Ramos (cell line): ENCODE results near the gene SMIM44.
"Not testable (repeated sequence)": the region's sequence is repeated elsewhere in the genome, so short reads cannot be mapped to it uniquely, and the experiment has no call there.

ENCODE experiments used
- in situ Hi-C: fragments of 300-500 bp; cut with MboI; formaldehyde crosslinking; loops from one replicate; pipeline ENCODE4 v1.14.3; 2022; ENCODE audit warnings: low sequenced_read_pairs; ENCODE audit not compliant: unreplicated experiment

The SMIM44 gene

DNA sequence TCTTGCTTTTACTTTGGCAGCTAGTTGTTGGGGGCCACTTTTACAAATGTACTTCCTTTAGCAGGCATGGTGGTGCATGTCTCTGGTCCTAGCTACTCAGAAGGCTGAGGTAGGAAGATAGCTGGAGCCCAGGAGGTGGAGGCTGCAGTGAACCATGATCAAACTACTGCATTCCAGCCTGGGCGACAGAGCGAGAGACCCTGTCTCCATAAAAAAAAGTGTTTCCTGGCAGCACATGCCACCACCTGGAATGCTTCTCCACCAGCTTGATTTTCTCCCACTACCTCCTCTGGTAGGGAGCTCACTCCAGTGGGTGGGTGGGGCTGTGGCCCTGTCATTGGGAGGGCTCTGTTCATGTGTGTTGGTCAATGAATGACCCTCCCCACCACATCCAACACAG lies 35.4 kb upstream of the SMIM44 start:
- in situ Hi-C loops = no loop called here

DNA sequence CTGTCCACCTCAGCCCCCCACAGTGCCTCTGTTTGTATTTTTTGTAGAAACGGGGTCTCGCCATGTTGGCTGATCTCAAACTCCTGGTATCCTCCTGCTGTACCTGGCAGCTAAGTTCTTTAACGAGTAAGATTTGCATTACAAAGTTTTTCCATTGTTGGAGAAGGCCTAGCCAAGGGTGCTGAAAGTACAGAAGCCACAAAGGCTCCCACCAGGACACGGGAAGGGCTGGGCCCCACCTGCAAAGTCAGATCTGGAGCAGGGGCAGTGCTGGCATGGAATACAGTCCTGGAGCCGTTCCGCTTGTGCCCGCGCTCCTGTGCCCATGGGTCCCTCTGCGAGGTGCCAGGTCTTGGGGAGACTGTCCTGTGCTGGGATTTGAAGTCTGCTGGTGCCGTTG lies 35.0 kb upstream of the SMIM44 start:
- in situ Hi-C loops = no loop called here

- in situ Hi-C loops = no loop called here
These were observed 34.4 kb upstream of the SMIM44 start for GRCh38 chr19:3517638-3518037.

DNA sequence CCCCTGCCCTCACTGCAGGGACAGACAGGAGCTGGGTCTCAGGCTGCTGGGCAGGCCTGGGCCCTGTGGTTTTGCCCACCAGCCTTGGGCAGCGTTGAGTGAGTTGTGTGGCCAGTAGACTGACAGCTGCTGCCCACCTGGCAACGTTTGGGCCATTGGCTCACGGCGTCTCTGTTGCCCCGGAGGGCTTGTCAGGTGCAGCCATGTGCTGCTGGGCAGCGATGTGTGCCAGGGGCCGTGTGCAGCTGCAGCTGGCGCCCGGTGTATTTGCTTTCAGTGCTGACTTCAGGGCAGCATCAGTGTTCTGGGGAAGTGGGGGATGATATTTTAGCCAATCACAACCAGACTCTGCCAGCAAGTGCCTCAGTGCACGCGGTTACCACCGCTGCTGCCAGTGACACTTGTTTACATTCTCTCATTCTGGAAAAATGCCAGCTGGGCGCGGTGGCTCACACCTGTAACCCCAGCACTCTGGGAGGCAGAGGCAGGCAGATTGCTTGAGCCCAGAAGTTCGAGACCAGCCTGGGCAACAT lies 33.5 kb upstream of the SMIM44 start:
- in situ Hi-C loops = no loop called here

DNA sequence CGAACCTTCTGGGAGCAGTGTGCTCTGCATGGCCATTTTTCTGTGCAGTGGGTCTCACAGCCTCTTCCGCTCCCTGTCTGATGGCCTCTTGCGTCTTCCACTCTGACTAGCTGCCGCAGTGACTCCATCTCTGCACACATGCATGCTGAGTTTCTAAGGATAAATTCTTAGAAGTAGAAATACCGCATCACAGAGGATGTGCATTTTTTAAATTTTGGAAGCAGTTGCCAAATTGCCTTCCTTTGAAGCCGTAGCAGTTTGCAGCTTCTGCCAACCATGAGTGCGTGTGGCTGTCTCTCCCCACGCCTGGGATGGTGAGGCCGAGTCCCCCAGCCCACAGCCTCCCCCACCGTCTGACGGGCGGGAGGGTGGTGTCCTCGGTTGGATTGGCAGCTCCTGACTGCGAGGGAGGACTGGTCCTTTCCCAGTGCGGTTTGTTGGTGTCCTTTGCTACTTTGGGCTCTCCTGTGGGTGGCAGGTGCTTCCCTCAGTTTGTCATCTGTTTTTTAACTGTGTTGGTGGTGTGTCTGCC lies 32.7 kb upstream of the SMIM44 start:
- in situ Hi-C loops = no loop called here

DNA sequence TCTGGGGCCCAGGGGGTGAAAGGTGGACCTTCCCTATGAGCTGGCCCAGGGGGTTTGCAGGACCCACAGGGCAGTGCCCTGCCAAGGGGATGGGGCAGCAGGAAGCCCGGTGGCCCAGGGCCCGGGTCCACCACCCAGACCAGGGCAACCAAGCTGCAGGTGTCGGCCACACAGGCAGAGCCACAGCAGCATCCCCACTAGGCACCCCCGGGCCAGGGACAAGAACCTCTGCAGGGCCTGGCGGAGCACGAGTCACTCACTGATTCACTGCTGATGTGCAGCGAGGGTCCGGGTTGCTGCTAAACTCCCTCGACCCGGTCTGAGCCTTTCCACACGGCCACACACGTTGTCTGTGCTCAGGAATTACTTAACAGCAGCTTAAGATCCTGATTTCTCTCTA lies 31.7 kb upstream of the SMIM44 start:
- in situ Hi-C loops = no loop called here

- in situ Hi-C loops = no loop called here
These were observed 30.2 kb upstream of the SMIM44 start for GRCh38 chr19:3513229-3514140.

GRCh38 chr19:3512562-3513228 lies 29.5 kb upstream of the SMIM44 start:
- in situ Hi-C loops = no loop called here

DNA sequence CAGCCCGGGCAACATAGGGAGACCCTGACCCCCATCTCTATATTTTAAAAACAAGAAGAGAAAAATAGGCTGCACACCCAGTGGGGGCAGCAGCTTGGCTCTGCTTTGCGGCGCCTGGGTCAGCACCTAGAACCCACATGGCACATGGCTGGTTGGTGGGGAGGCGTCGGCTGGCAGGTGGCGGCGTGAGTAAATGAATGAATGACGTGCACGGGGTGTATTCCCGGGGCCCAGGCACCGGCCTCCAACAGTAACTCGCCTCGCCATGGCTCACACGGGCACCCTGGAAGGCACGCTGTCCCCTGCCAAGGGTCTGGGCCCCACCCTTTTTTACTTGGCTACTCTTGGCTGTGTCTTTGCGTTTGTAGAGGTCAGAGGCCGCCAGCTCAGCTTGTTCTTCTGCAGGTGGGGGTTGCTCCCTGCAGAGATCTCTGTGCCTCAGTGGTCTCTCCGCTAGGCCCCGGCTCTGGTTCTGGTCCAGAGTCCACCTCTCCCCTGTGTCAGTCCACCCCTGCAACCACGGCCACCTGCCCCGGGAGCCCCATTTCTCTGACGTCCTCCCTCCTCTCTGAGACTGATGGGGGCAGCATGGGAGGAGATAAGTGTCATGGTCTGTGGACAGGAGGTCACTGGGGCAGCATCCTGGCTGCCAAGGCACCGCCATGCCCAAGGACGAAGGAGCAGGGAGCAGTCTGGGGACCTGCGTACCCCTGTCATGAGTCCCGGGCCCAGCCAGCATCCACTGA lies 28.4 kb upstream of the SMIM44 start:
- in situ Hi-C loops = no loop called here

DNA sequence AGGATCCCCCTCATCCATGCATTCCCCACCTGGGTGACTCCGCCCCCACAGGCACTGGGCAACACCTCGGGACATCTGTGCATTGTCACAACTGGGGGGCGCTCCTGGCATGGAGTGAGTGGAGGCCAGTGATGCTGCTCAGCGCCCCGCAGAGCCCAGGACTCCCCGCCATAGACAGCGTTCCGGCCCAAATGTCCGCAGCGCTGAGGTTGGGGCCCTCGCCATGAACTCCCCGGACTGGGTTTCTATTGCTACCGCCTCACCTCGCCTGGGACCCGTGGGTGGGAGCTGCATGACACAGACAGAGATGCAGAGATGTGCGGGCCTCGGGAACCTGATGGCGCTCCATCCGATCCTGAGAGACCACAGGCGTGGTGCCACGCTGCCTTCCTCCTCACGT lies 27.5 kb upstream of the SMIM44 start:
- in situ Hi-C loops = no loop called here

GRCh38 chr19:3509566-3509989 lies 26.3 kb upstream of the SMIM44 start:
- in situ Hi-C loops = no loop called here

DNA sequence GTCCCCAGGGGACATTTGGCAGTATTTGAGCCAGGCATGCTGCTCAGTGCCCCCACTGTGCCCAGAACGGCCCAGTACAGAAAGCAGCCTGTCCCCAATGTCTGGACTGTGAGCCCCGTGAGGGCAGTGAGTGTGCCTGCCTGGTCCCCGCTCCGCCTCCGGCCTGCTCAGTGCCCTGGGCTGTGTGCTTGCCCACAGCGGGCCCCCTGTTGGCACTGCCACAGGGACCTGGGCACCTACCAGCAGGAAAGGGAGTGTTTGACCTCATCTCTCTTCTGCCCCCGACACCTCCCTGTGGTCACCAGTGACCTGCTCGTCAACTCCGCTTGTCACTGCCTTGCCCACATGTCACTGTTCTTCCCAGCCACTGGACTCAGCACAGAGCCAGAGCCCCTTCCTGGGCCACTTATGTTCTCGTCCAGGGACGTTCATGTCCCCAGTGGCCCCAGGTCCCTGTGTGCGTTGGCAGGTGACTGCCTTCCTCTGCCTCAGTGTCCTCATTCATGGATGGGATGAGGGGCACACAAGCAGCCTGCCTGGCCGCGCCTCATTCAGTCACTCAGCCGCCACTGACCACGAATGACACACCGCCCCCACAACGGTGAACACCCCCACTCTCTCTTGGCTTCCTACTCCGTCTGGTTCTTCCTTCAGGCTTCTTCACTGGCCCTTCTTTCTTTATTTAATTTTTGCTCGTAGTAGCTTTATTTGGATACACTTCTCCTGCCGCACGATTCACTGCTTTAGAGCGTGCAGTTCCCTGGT lies 25.7 kb upstream of the SMIM44 start:
- in situ Hi-C loops = no loop called here

GRCh38 chr19:3508121-3508661 lies 24.9 kb upstream of the SMIM44 start:
- in situ Hi-C loops = not testable (repeated sequence)

- in situ Hi-C loops = no loop called here
These were observed 24.3 kb upstream of the SMIM44 start for GRCh38 chr19:3507371-3508120.

GRCh38 chr19:3506384-3507340 lies 23.4 kb upstream of the SMIM44 start:
- in situ Hi-C loops = no loop called here

DNA sequence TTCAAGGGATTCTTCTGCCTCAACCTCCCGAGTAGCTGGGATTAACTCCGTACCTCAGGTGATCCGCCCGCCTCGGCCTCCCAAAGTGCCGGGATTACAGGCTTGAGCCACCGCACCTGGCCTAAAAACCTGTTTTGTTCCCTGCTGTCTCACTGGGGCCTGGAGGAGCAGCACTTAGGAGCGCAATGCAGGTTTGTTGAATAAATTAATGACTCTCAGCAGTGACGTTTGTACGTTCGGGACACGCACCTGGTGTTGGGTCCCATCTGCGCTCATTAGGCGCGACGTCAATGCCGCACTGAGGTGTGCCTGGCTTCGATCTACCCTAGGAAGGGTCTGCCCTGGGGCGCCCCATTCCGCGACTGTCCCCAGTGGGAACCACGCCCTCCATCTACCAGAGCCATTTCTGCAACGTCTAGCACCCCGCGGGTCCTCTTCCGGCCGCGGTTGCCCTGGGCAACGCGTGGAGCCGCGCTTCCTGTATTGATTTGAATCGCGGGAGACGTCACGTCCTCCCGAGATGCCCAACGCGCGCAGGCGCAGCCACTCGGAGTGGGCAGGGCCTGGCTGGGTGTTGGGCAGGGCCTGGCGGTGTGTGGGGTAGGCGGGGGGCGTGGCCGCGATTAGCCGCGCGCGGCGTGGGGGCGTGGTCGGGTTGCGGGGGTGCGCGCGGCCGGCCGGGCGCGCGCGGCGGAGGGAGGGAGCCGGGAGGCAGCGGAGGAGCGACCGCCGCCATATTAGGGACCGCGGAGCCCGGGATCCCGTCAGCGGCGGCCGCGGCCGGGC lies 22.6 kb upstream of the SMIM44 start, which contains the start of gene FZR1:
Gene FZR1 (plus strand): TSS at position 714 of the 786 bp plus-strand sequence. CDS start 16,679 bp downstream, outside the sequence.
- in situ Hi-C loops = no loop called here

- in situ Hi-C loops = no loop called here
These were observed 21.5 kb upstream of the SMIM44 start for GRCh38 chr19:3504735-3505134.
